ENCODE measurements around the gene TTLL5.

TTLL5 gene

GRCh38 chr14:75978249-75978731, 317.2 kb downstream of the TTLL5 start:
- peak; percentile 25 for DNase-seq

DNA sequence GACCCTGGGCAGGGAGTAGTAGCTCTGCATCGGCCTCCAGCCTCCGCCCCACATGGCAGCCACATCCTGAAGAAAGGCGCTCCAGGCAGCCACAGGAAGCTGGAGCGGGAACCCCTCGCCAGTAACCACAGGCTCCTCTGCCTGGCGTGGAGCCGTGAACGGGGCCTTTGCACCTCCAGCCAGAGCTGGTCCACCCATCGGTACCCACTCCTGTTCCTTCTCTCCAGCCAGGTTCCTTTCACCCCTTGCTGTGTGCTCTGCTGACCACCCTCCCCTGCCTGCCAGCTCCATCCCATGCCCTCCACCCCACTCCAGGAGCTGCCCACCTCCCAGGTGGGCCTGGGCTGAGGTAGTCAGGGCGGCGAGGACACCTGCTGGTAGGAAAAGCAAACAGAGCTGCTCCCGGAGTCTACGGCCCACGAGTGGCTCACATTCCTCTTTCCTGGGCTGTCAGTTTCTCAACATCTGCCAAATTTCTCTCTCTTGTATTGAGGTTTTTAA, 318.1 kb downstream of the TTLL5 start:
- peak; percentile 13 for DNase-seq

DNA sequence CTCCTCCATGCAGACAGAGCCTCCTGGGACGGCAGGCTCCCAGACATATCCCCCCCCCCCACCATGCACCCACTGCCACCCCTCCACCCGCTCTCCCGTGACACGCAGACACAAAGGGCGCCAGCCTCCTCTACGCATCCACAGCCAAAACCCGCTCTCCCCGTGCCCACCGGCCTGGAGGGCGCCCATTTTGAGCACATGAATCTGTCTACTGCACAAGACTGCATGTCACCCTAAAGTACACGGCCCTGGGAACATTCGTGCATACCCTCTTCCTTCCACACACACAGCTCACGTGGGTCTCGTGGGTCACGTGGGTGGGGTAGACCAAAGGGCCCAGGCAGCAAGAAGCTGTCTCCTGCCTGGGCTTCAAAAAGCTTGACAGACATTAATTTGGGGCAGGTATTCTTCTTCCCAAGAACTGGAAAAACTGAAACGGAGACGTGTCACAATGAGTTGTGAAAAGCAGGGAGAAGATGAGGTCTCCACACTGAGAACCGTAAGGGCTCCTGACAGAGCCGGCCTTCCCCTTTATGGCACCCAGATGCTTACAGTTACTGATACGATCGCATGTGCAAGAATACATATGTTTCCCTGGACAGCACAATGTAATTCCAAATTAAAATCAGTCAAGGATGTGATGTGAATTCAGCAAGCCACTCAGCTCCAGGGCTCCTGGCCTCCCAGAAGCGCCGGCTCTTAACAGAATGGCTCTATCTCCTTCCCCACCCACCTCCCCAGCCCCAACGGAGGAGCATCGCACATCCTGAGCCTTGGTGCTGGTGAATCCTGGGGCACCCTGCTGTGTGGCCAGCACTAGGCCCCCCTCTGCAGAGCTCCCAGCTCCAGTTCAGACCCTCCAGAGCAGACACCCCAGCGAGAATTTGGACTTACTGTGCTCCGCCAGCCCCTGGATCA, 318.9 kb downstream of the TTLL5 start:
- no peak for DNase-seq

GRCh38 chr14:75980856-75981255, 319.8 kb downstream of the TTLL5 start:
- no peak for DNase-seq

DNA sequence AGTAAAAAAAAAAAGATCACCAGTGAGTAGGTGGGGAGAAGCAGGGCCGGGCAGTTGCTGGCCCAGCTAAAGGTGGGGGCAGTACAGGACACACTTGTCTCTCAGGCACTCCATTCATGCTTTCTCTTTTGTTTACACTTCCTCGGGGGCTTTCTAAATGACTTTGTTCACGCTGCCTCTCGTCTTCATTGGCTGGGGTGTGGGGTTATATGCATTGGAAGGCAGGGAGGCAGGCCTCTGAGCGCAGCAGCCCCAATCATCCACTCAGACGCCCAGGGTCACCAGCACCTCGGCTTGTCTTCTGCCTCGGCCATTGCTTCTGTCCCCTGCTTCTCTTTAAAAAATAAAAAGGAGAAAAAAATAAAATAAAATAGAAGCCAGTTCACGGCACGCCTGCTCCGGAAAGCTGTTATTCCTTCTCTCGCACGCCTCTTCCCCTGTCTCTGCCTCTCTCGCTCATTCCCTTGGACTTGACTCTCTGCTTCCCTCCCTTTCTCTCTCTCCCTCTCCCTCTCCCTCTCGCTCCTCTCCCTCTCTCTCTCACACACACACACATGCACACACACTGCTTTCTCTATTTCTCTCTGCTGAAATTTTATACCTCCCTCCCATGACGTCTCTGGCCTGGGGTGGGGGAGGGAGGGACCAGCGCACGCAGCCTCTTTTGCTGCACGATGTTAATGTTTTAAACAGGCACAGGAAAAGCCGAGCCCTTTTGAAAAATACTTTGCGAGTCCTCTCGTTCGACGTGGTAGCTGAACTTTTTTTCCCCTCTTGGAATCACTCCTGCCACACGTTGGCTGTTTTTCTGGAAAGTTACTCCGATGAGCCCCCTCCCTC, 320.6 kb downstream of the TTLL5 start, which contains the start of gene TGFB3:
TSS of gene TGFB3 (minus strand) at position 570 of the 840 bp plus-strand sequence. CDS start 1,102 bp downstream, outside the sequence.
- DNase-seq = peak; percentile 75

DNA sequence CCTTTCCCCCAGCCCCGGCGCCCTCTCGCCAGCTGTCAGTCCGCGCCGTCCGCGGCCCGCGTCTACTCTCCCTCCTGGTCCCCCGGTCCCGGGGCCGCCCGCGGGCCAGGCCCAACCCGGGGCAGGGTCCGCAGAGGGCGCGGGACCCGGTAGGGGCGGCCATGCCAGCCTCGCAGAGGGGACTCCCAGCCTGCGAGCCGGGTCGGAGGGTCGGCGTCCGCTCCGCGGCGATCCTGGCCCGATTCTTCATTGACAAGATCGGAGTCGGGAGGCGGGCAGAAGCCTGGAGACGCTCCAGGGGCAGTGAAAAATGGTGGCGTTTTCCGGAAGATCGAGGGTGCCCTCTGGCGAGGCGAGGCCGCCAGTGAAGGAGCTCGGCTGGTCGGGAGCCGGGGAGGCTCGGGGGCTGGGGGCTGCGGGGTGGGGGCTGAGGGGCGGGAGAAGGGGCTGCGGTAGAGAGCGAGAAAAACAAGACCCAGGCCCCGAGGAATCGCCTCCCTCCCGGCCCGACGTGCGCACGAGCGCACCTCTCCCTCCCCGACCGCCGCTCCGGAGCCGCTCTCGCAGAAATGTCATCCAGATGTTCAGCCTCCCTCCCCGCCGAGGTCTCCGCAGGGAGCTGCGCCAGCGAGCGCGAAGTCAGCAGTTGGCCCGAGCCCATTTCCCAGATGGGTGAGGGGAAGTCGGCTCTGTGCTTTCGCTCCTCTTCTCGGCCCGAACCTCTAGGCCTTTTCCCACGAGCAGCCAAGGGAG, 321.4 kb downstream of the TTLL5 start:
- DNase-seq = peak; percentile 83

GRCh38 chr14:75983019-75983358, 321.9 kb downstream of the TTLL5 start:
- DNase-seq = no peak

- DNase-seq = no peak
Observed at GRCh38 chr14:75984674-75985073, 323.6 kb downstream of the TTLL5 start.

GRCh38 chr14:75985618-75986438, 324.8 kb downstream of the TTLL5 start, which contains the start of gene IFT43:
Gene IFT43, plus strand, starts transcription at chr14:75985763. Its CDS starts 24 bp downstream, at chr14:75985787.
- peak; percentile 90 for DNase-seq

GRCh38 chr14:75986439-75986765, 325.4 kb downstream of the TTLL5 start:
- DNase-seq = no peak

DNA sequence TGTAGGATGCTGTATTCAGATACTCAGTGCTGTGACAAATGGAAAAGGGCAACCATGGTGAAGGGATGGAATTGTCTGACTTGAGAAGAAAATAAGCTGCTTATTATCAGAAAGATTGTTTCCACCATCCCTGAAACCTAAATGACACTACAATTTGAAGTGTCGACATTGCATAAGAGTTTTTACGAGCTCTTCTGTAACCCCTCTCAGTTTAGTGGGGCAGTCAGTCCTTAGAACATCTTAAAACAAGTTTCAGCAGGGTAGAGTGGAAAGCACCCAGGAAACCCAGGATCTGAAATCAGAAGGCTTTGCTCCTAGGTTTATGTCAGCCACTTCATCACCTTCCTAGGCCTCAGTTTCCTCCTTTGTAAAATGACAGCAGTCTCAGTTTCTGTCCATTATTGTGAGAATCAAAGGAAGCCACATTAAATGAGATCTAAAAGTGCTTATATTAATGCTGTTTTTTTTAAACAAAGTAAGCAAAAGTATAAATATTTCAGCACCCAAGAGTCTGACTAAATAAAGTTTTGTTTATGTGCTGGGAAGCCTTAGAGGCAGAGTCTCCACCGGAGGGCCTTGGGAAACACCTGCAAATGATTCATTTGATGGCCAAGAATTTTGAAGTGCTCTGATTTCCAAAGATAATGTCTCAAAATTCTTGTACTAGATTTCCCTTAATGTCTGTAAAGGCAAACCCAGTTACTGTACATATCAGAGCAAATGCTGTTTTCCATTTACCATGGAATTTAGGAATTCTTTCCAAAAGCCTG, 326.3 kb downstream of the TTLL5 start:
- no peak for DNase-seq

GRCh38 chr14:75989134-75989533, 328.1 kb downstream of the TTLL5 start:
- DNase-seq = no peak

GRCh38 chr14:75990297-75990696, 329.3 kb downstream of the TTLL5 start:
- no peak for DNase-seq

- DNase-seq = no peak
Observed at GRCh38 chr14:75991753-75992152, 330.7 kb downstream of the TTLL5 start.

DNA sequence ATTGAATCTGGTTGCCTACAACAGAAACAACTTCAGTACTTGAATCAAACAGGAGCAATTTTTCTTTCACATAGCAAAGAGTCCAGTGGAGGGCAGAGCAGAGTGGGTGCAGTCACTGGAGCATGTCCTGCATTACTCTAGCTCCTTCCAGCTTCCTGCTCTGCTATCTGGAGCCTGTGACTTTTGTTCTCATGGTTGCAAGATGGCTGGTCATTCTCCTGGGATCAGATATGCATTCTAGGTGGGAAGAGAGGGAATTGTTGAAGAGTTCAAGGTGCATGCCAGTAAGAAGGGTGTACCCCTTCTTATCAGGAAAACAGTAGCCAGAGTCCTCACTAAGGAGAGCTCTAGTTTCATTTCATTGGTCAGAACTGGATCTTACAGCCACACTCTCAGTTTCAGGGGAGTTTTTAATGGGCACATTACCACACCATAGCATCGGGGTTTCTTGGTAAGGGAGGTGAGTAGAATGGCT, 332.6 kb downstream of the TTLL5 start:
- DNase-seq = no peak

DNA sequence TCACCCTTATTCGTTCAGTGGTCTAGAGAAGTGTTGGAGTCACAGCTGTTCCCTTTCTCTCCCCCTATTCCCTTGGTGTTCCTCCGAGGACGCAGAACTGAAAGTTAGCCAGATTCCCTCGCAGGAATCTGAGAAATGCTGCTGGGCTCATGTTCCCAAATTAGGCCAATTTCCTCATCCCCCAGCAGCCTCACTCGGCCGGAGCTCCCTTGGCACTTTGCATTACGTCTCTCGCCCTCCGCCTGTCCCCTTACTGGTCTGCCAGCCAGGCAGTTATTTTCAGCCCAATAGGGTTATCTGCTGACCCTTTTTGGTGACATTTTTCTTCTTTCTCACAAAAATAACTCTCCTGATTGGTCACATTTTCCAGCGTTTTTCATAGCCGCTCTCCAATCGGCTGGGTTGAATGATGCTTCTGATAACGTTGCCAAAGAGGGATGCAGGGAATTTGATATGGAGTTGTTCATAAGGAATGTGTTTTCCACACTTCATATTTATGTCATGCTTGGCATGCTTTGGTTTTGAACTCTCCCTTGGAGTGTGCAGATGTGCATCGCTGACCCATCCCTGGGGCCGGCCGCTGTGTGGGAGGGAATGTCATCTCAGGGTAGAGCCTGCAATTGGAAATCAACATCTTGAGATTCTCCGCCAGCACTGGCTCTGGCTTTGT, 334.5 kb downstream of the TTLL5 start:
- no peak for DNase-seq

- no peak for DNase-seq
Observed at GRCh38 chr14:75996488-75996887, 335.4 kb downstream of the TTLL5 start.

- no peak for DNase-seq
Observed at GRCh38 chr14:75999511-76000190, 338.6 kb downstream of the TTLL5 start.

DNA sequence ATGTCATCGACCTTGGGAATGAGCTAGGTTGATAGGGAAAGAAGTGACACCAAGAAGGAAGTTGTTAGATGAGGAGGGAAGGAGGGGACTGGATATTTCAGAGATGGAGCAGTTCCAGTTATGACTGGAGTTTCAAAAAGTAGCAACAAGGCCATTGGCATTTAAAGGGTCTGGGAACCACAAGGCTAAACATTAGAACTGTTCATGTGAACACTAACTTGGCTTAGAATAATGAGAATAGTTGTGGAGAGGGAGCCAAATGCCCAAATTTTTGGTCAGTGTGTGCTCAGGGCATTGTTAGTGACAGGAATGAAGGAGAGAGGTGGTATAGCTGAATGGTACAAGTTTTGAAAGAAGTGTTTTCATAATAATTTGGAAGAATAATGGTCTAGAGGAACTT, 341.3 kb downstream of the TTLL5 start:
- DNase-seq = no peak

Data from CD4-positive, alpha-beta T cell treated with Interleukin-21 for 1 hour (primary cell).